Placental epithelial cell (primary cell): ENCODE results near the gene LRMDA. TPM values are rescaled to one million over a fixed set of nuclear protein-coding genes. Genes with fewer than 3 reads are reported as not detected.

Source experiments
- small RNA-seq: library from RNA; depleted of rRNA; stranded (forward); fragments of <200 nt; gene quantifications from one replicate; pipeline ENCODE3, GENCODE V24; 2012
- total RNA-seq: library from RNA; depleted of rRNA; stranded (reverse); fragments of >200 nt; gene quantifications from 2 replicates; pipeline ENCODE4 v1.2.3, GENCODE V29; 2012

LRMDA gene
- 2.0 and 3.9 TPM in 2 replicates for total RNA-seq

GRCh38 chr10:75431180-75432111 is at the start of gene LRMDA:
TSS of gene LRMDA (plus strand) at chr10:75431624.

GRCh38 chr10:75401569-75402485 is 29.6 kb upstream of the LRMDA start, which contains the start of gene ZNF503:
TSS of gene ZNF503 (minus strand) at chr10:75401764. CDS start at chr10:75401419, 345 bp downstream.

Small RNA genes lying within 50 kb of the gene (small RNA-seq; reads per million reads assigned to genes)
- gene MIR606 (not detected), gene RN7SL518P (not detected), gene RNU6-673P (not detected)

Other genes starting within 250 kb of the LRMDA start
- gene VDAC2, start 220.8 kb upstream of the LRMDA start, total RNA-seq = 162 and 204 TPM in 2 replicates
- gene COMTD1, start 195.7 kb upstream of the LRMDA start, total RNA-seq = 11.8 and 20.7 TPM in 2 replicates
- gene ZNF503, start 29.9 kb upstream of the LRMDA start, total RNA-seq = 14.1 and 18.1 TPM in 2 replicates